Activated naive CD8-positive, alpha-beta T cell treated with anti-CD3 and anti-CD28 coated beads, Interleukin-2, amount 10 ng/mL, durations not matched to agents 7 days and 5 days (primary cell): ENCODE results near the gene POC1B. TPM values are rescaled to one million over a fixed set of nuclear protein-coding genes. Genes with fewer than 3 reads are reported as not detected.
"Not testable (repeated sequence)": the region's sequence is repeated elsewhere in the genome, so short reads cannot be mapped to it uniquely, and the experiment has no call there.

Source experiments
- ATAC-seq: fragments of 150-1000 bp; cut with Tn5 transposase; one replicate; pipeline ENCODE4 v1.10.0; 2021; ENCODE audit warnings: low read depth, moderate library complexity
- POLR2A ChIA-PET: fragments of 350-600 bp; sonication (Branson Sonifier 250); formaldehyde crosslinking; loops from one replicate; lab custom pipeline; 2021; ENCODE audit warnings: antibody characterized with exemption; lab: Charles Lee
- DNase-seq: peaks from one replicate; pipeline ENCODE4 v3.0.0; 2021
- H3K27ac Mint-ChIP-seq: one replicate; pipeline ENCODE4 v1.8.0; 2022; ENCODE audit warnings: mild to moderate bottlenecking, mixed read lengths
- H3K27me3 Mint-ChIP-seq: one replicate; pipeline ENCODE4 v1.8.0; 2022; ENCODE audit warnings: mild to moderate bottlenecking, moderate library complexity, mixed read lengths
- H3K36me3 Mint-ChIP-seq: one replicate; pipeline ENCODE4 v1.8.0; 2021; ENCODE audit warnings: mild to moderate bottlenecking, mixed read lengths
- H3K4me1 Mint-ChIP-seq: one replicate; pipeline ENCODE4 v1.8.0; 2021; ENCODE audit warnings: mixed read lengths
- H3K4me3 Mint-ChIP-seq: one replicate; pipeline ENCODE4 v1.8.0; 2022; ENCODE audit warnings: mild to moderate bottlenecking, moderate library complexity, mixed read lengths
- H3K9me3 Mint-ChIP-seq: one replicate; pipeline ENCODE4 v1.8.0; 2021; ENCODE audit warnings: mixed read lengths
- total RNA-seq, 2 experiments: library from RNA; stranded (reverse); gene quantifications; one replicate each; pipeline ENCODE4 v1.2.3, GENCODE V29; 2021

The POC1B gene
- total RNA-seq, 2 experiments from 2014 or later: 48.0 to 48.8 TPM

GRCh38 chr12:89461649-89462612 lies 63.9 kb downstream of the POC1B start:
- H3K27me3 Mint-ChIP-seq: no peaks in the 10 kb centered on the region
- DNase-seq: no peak
- H3K9me3 Mint-ChIP-seq: no peaks in the 10 kb centered on the region
- peak overlapping the region; percentile 75 for H3K27ac Mint-ChIP-seq
- peak; percentile 88 for ATAC-seq
- H3K36me3 Mint-ChIP-seq: peaks cover 31% of the 10 kb centered on the region
- POLR2A ChIA-PET: interaction anchor here (0.7 to 2.3 kb wide), 5 partner anchors 110 to 442 kb away, joined by 3 to 22 read pairs (median 4); partner anchors contain the start of gene DUSP6
- H3K4me1 Mint-ChIP-seq: peaks cover 47% of the 10 kb centered on the region
- H3K4me3 Mint-ChIP-seq: peak overlapping the region; percentile 85

DNA sequence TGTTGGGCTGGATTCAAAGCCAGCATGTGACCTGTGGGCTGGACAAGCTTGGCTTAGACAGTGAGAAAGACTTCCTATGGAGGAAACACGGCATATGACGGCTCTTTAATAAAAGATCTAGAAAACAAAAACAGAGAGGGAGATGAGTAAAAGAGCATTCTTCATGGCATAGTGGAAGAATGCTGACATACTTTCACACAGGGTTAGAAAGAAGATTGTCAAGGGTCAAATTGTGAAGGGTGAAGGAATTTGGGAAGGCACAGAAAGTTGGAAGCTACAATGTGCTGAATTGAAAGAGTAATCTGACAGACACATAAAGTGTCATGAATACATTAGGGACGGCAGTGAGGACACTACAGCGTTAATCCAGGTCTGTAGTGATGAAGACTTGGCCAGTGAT lies 64.7 kb downstream of the POC1B start:
- DNase-seq (no peak), ATAC-seq (peak; percentile 11)
- POLR2A ChIA-PET: interaction anchor here (1.0 to 2.3 kb wide), 5 partner anchors 109 to 442 kb away, joined by 3 to 22 read pairs (median 4); partner anchors contain the start of gene DUSP6
- no peaks in the 10 kb centered on the region for H3K9me3 Mint-ChIP-seq
- peak overlapping the region; percentile 75 for H3K27ac Mint-ChIP-seq
- peaks cover 44% of the 10 kb centered on the region for H3K4me1 Mint-ChIP-seq
- H3K27me3 Mint-ChIP-seq: no peaks in the 10 kb centered on the region
- peak overlapping the region; percentile 85 for H3K4me3 Mint-ChIP-seq
- peaks cover 28% of the 10 kb centered on the region for H3K36me3 Mint-ChIP-seq

DNA sequence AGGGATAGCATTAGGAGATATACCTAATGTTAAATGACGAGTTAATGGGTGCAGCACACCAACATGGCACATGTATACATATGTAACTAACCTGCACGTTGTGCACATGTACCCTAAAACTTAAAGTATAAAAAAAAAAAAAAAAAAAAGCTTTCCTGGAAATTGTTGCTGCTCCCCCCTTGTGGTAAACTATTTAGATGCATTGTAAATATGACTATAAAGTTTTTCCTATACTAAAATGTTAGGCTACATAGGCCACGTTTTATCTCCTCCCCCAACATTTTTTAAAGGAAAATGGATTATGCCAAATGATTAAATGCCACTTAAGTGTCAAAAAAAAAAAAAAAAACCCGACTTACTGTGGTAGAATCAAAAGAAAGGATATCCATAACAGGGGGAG lies 66.6 kb downstream of the POC1B start:
- H3K4me3 Mint-ChIP-seq, H3K9me3 Mint-ChIP-seq, ATAC-seq, DNase-seq, H3K27me3 Mint-ChIP-seq, H3K27ac Mint-ChIP-seq: not testable (repeated sequence)
- Mint-ChIP-seq H3K36me3 (peaks cover 32% of the 10 kb centered on the region), H3K4me1 (peaks cover 47% of the 10 kb centered on the region)
- POLR2A ChIA-PET: interaction anchor here (0.8 to 1.8 kb wide), 4 partner anchors 9 to 215 kb away, joined by 3 to 11 read pairs (median 6); partner anchors contain the start of gene DUSP6

DNA sequence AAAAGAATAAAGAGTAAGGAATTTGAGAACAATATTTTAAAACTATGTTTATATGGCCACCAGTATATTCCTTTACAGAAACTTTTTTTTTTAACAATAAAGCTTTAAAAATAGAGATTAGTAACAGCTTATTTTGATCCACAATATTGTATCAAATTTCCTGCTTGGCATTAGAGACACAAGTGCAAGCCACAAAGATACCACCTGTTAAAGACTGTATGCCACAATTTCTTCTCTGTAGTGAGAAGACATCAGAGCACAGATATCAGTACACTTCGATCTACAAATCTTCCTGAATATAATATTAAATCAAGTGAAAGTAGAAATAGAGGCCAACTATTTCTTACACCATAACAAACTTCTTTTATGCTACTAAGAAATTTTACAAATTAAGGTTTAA lies 69.3 kb downstream of the POC1B start:
- Mint-ChIP-seq H3K9me3 (no peaks in the 10 kb centered on the region), H3K27me3 (no peaks in the 10 kb centered on the region), H3K4me1 (peaks cover 37% of the 10 kb centered on the region), H3K27ac (no peak overlapping the region), H3K36me3 (peaks cover 34% of the 10 kb centered on the region), H3K4me3 (no peak overlapping the region)
- DNase-seq: no peak
- POLR2A ChIA-PET: no interaction called here
- ATAC-seq: no peak

DNA sequence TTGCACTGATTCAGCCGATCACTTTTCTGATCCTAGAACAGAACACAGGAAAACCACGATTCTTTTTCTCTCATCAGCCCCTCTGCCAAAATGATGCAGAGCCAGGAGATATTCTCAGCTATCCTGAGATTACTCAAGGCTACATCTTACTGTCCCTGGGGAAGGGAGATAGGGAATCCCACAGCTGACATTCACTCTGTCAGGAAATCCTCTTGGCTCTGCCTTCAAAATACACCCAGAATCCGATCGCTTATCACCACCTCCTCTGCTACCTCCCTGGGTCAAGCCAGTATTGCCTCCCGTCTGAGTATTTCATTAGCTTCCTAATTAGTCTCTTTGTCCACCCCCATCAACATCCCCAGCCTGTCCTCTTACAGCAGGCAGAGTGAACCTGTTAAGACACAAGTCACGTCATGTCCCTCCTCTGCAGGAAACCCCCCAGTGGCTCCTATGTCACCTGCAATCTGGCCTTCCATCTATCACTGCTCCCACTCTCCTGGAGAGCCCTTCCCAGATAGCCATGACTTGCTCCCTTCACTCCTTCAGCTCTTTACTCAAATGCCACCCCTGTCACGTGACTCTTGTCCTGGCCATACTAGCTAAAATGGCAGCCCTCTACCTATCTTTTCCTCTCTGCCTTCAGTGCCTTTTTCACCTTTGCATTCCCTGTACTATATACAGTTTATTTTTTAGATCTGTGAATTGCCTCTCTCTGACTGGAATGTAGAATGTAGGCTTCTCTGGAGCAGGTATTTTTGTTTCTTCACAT lies 71.6 kb downstream of the POC1B start:
- Mint-ChIP-seq H3K27ac (peak overlapping the region; percentile 30), H3K4me3 (no peak overlapping the region), H3K27me3 (no peaks in the 10 kb centered on the region), H3K36me3 (peaks cover 44% of the 10 kb centered on the region), H3K4me1 (peaks cover 27% of the 10 kb centered on the region), H3K9me3 (no peaks in the 10 kb centered on the region)
- POLR2A ChIA-PET: interaction anchor here (0.6 to 1.8 kb wide), 2 partner anchors 102 to 373 kb away, joined by 3 to 7 read pairs; partner anchors contain the start of gene DUSP6
- ATAC-seq (no peak), DNase-seq (no peak)

DNA sequence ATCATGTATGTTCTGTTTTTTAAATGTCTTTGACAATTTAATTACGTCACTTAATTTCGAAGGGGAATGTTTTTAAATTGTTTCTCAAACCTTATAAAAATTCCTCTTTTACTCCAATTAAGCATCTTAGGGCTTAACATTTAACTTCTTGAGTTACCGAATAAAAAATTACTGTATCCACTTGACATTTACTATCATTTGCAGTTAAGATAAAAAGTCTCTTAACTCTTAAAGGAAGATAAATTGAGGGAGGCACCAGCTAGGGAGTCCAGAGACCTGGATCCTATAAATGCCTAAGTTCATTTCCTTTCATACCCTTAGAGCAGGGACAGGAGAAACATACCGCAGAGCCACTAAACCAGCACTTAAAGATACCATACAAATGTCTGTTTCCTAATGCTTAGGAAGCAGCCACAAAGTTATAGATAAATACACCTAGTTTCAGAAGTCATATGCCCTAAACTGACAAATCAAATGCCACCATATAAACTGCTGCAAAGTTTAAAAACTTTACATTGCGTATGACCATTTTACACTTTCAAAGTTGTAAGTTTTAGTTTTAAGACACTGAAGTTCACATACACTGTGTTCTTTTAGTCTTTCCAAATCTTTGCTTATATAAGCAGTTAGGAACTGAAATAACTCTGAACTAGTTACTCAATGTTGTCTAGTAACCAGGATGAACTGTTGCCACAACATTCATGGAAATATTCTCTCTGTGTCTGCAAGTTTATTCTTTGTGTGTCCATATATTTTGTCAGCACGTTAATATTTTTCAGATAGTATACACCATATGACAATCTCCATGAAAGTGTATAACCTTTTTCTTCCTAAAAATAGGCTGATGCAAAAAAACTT lies 72.5 kb downstream of the POC1B start:
- Mint-ChIP-seq H3K36me3 (peaks cover 47% of the 10 kb centered on the region), H3K4me1 (peaks cover 24% of the 10 kb centered on the region), H3K27ac (no peak overlapping the region), H3K4me3 (no peak overlapping the region), H3K9me3 (no peaks in the 10 kb centered on the region), H3K27me3 (no peaks in the 10 kb centered on the region)
- POLR2A ChIA-PET: interaction anchor here (1.8 kb wide), 1 partner anchor 101 kb away, joined by 7 read pairs; the partner anchor contains the start of gene DUSP6
- DNase-seq: no peak
- ATAC-seq: no peak

DNA sequence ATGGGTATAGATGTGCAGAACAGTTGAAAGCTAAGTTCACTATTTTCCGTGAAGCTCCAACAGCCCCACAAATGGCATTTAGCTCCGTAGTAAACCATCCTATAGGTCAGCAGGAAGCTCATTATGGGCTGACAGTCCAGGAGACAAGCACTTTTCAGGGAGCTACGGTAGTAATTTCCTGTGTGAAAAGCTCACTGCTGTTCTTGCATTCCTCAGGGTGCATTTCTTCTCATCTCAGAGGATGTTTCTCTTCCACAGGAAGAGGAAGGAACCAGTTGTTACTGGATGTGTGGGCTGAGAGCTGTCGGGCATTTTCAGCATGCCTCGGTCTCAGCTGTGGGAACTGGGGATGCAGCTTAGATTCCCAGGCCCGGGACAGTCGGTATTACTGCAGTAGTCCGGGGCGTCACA lies 74.0 kb downstream of the POC1B start:
- Mint-ChIP-seq H3K4me3 (no peak overlapping the region), H3K4me1 (peaks cover 16% of the 10 kb centered on the region), H3K9me3 (no peaks in the 10 kb centered on the region), H3K36me3 (peaks cover 47% of the 10 kb centered on the region), H3K27ac (no peak overlapping the region), H3K27me3 (no peaks in the 10 kb centered on the region)
- DNase-seq: no peak
- POLR2A ChIA-PET: interaction anchor here (0.6 to 1.8 kb wide), 2 partner anchors 100 to 391 kb away, joined by 3 to 8 read pairs; partner anchors contain the start of gene DUSP6
- ATAC-seq: no peak

- ATAC-seq (no peak), DNase-seq (no peak)
- H3K4me3 Mint-ChIP-seq: no peak overlapping the region
- no peak overlapping the region for H3K27ac Mint-ChIP-seq
- POLR2A ChIA-PET: interaction anchor here (0.6 to 1.8 kb wide), 2 partner anchors 44 to 99 kb away, joined by 4 to 8 read pairs; partner anchors contain the start of gene DUSP6
- peaks cover 13% of the 10 kb centered on the region for H3K4me1 Mint-ChIP-seq
- no peaks in the 10 kb centered on the region for H3K9me3 Mint-ChIP-seq
- peaks cover 49% of the 10 kb centered on the region for H3K36me3 Mint-ChIP-seq
- no peaks in the 10 kb centered on the region for H3K27me3 Mint-ChIP-seq
Observed at GRCh38 chr12:89450907-89451306, 74.9 kb downstream of the POC1B start.

DNA sequence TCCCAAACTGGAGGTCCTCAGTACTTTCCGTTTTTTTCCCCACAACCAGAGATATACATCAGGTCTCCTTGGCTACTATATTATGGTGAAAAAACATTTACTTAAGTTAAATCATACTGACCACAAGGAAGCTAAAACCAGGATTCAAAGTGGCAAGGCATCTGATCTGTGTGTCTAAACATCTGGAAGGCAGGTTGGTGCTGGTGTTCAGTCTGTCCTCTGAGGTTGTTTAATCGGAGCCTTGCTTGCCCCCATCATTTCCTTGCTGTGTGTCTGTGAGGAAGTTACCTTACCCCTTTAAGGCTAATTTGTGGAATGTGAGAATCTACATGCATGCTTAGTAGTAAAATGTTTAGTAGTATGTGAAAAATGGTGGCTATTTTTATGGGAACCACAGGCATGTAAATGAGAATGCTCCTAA lies 76.9 kb downstream of the POC1B start:
- ATAC-seq (no peak), DNase-seq (no peak)
- Mint-ChIP-seq H3K27me3 (no peaks in the 10 kb centered on the region), H3K36me3 (peaks cover 52% of the 10 kb centered on the region), H3K9me3 (peaks cover 5% of the 10 kb centered on the region), H3K4me1 (peaks cover 3% of the 10 kb centered on the region), H3K4me3 (no peak overlapping the region), H3K27ac (no peak overlapping the region)
- POLR2A ChIA-PET: no interaction called here

DNA sequence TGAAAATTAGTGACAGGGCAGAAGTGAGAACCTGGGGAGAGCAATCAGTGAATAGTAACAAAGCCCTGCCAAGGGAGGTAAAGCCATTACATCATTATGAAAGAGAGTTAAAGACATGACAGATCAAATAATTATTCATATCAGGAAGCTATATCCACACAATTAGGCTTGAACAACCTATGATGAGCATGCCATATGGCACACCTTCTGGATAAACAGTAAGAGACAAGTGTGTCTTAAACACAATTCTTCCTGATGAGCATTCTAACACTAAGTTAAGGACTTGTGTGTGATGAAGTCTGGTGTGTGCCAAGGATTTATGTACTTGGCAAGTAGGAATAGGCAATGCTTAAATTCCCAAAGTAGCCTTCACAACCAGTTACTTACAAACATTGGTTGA lies 77.3 kb downstream of the POC1B start:
- Mint-ChIP-seq H3K36me3 (peaks cover 55% of the 10 kb centered on the region), H3K9me3 (peaks cover 6% of the 10 kb centered on the region), H3K4me3 (no peak overlapping the region), H3K27me3 (no peaks in the 10 kb centered on the region), H3K27ac (no peak overlapping the region), H3K4me1 (peaks cover 3% of the 10 kb centered on the region)
- ATAC-seq (no peak), DNase-seq (no peak)
- POLR2A ChIA-PET: no interaction called here

- Mint-ChIP-seq H3K9me3 (peaks cover 25% of the 10 kb centered on the region), H3K36me3 (peaks cover 68% of the 10 kb centered on the region), H3K4me3 (no peak overlapping the region), H3K4me1 (peaks cover 7% of the 10 kb centered on the region), H3K27me3 (no peaks in the 10 kb centered on the region), H3K27ac (no peak overlapping the region)
- ATAC-seq (no peak), DNase-seq (no peak)
- POLR2A ChIA-PET: interaction anchor here (0.9 kb wide), 1 partner anchor 87 kb away, joined by 3 read pairs; the partner anchor contains the start of gene DUSP6
Observed at GRCh38 chr12:89439941-89440340, 85.9 kb downstream of the POC1B start.

DNA sequence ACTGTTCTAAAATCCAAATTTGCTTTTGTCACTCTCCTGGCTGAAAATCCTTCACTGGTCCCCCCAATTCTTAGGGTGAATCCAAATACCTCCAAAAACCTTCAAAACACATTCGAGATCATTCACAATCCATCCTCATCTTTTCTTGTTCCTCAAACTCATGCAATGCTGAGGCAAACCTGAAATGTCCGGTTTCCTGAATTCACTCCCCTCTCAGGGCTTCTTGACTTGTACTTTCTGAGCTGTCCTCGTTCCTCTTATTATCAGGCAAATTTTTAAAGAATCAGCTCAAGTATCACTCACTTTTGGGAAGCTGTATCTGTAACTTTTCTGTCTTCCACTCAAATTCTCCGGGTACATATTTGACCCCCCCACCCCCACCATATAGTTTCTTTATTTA lies 88.6 kb downstream of the POC1B start:
- Mint-ChIP-seq H3K27ac (peak overlapping the region; percentile 22), H3K9me3 (peaks cover 16% of the 10 kb centered on the region), H3K36me3 (peaks cover 63% of the 10 kb centered on the region), H3K4me1 (peaks cover 5% of the 10 kb centered on the region), H3K4me3 (no peak overlapping the region), H3K27me3 (no peaks in the 10 kb centered on the region)
- POLR2A ChIA-PET: no interaction called here
- no peak for DNase-seq
- ATAC-seq: no peak
